Omental fat pad (tissue), 4 donors: ENCODE data around the gene TMSB15C. TPM values are rescaled to one million over a fixed set of nuclear protein-coding genes. Genes with fewer than 3 reads are reported as not detected.

ENCODE experiments used
- ATAC-seq: fragments of 150-250 bp; one replicate; pipeline ENCODE4 v1.9.1; 2016; ENCODE audit warnings: mild to moderate bottlenecking, moderate library complexity; ENCODE audit not compliant: low FRiP score
- DNase-seq: peaks from one replicate; pipeline ENCODE4 v3.0.0-alpha.2; 2019; ENCODE audit warnings: low spot score
- CTCF ChIP-seq, 3 donors: fragments of 450-650 bp; IDR thresholded peaks; one replicate each; pipeline ENCODE4 v1.5.1; 2016 to 2017; ENCODE audit warnings: antibody characterized with exemption in 3 of 3, mild to moderate bottlenecking in 3 of 3, moderate library complexity in 2 of 3
- total RNA-seq, 4 donors: library from RNA; depleted of rRNA; stranded (reverse); fragments of >200 nt; gene quantifications; one replicate each; pipeline ENCODE4 v1.1.0, GENCODE V29; 2016

Gene TMSB15C
- total RNA-seq, 4 donors from 2014 or later, result 0.60 to 4.9 (median 0.95) TPM

GRCh38 chrX:104108955-104109354 lies 32.9 kb upstream of the TMSB15C start:
- no peak for TF ChIP-seq CTCF (IDR thresholded peaks at IDR 0.05)
- ATAC-seq (no peak), DNase-seq (no peak)

- DNase-seq (no peak), ATAC-seq (no peak)
Measured at GRCh38 chrX:104105330-104106262, 29.6 kb upstream of the TMSB15C start.

GRCh38 chrX:104104676-104105075 lies 28.6 kb upstream of the TMSB15C start:
- ATAC-seq, result no peak
- no peak for TF ChIP-seq CTCF (IDR thresholded peaks at IDR 0.05)
- no peak for DNase-seq

More at GRCh38 chrX:104105330-104106262, 29.6 kb upstream of the TMSB15C start:
- TF ChIP-seq CTCF (IDR thresholded peaks at IDR 0.05), result no peak

- TF ChIP-seq CTCF (IDR thresholded peaks at IDR 0.05), result no peak
- DNase-seq (no peak), ATAC-seq (no peak)
Measured at GRCh38 chrX:104098919-104099318, 22.9 kb upstream of the TMSB15C start.

- ATAC-seq (peak; percentile 81), DNase-seq (no peak)
- peak in 1 of 3 donors; percentile 32 for TF ChIP-seq CTCF (IDR thresholded peaks at IDR 0.05)
Measured at GRCh38 chrX:104098151-104098808, 22.2 kb upstream of the TMSB15C start.

- ATAC-seq, result no peak
- no peak for TF ChIP-seq CTCF (IDR thresholded peaks at IDR 0.05)
- DNase-seq, result no peak
Measured at GRCh38 chrX:104085919-104086318, 9.9 kb upstream of the TMSB15C start.
